HS-5 (cell line): ENCODE results near the gene NUDT17.
"Not testable (repeated sequence)": the region's sequence is repeated elsewhere in the genome, so short reads cannot be mapped to it uniquely, and the experiment has no call there.

Source experiments
- DNase-seq: peaks from one replicate; pipeline ENCODE4 v3.0.0-alpha.2; 2012; ENCODE audit warnings: low read depth

The NUDT17 gene

DNA sequence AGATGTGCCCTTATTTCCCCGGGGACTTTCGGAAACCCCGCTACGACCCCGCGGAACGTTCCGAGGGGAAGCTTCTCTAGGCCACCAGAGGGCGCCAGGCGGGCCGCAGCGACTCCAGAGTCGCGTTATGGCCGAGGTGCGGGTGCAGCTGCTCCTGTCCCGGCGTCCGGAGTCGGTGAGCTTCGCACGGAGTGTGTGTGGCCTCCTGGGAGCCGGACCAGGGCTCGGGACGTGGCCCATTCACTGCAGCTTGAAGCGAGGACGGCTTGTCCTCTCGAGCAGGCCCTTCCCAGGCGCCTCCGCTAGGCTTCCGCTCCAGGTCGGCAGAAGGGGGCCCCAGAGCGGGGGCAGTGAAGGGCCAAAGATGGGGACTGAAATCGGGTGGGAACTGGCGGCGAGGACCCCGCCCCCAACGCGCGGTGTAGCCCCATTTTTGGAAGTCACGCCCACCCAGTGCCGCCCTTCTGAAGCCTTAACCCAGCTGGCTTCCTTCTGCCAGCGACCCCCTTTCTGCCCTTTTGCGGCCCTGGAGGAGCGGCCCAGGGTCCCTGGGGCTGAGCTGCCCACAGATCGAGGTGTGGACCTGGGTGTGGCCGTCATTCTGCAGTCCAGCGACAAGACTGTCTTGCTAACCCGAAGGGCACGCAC, at the start of gene NUDT17:
Gene NUDT17 (plus strand): TSS at position 117 of the 648 bp plus-strand sequence. CDS start 11 bp downstream, at position 128.
- DNase-seq = peak; percentile 36

DNA sequence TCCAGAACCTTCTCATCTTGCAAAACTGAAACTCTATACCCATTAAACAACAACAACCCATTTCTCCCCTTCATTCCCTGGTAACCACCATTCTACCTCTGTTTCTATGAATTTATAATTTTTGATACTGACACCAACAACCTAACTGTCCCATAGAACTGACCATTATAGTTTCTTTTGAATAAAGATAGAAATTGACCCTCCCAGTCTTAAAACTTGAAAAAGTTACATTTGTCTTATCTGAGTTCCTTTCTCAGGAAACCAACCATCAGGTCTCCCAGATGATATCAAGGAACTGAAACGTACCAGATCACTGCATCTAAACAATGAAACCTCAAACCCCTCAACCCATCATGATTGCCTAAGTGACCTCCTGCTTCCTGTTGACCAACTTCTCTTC, 48.7 kb upstream of the NUDT17 start:
- no peak for DNase-seq

- no peak for DNase-seq
Observed at GRCh38 chr1:145799806-145800205, 45.6 kb upstream of the NUDT17 start.

DNA sequence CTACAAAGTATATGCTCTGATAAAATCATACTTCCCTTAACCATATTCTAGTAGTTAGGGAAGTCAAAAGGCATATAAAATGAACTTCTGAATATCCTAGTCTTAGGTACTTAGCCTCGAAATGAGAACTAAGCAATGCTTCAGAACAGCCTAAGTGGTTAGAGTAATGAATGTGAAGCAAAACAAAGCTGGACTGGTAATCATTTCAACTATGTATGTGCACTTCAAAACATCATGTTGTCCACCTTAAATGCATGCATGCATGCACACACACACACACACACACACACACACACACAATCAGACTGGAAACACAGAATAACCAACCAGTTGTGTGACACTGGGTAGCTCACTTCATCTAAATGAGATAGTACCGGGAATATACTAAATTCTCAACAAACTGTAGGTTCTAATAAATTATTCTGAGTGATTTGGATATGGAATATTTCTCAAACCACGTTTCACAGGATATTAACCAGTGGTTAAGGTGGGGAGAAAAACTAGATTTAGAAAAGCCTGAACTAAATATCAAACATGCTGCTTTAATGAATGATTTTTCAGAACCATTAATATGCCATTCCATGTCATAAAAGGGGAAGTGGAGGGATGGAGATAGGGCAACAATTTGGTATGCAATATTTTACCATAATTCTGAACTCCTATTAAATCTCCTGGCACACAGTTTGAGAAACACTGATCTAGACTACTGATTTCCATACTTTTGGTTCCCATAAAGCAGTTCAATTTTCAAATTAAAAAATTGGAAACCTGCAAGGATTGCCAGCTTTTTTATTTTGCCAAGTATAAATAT, 41.0 kb upstream of the NUDT17 start:
- no peak for DNase-seq

DNA sequence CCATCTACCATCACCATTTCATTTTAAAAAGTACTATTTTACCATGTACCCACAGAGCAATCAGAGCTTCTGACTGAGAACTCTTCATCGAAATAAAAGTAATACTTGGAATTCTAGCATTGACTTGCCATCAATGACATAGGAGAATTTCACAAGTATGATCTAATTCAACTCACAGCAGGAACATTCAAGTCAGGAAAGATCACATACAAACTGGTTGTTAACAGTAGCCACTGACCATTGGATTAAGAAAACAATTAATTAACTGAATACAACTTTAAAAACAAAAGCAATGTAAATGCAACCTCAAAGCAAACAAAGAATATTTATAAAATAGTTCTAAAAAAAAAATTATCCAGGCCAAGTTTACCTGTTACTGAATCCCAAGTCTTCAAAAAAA, 40.4 kb upstream of the NUDT17 start:
- DNase-seq = no peak

- DNase-seq = no peak
Observed at GRCh38 chr1:145806408-145806807, 39.0 kb upstream of the NUDT17 start.

DNA sequence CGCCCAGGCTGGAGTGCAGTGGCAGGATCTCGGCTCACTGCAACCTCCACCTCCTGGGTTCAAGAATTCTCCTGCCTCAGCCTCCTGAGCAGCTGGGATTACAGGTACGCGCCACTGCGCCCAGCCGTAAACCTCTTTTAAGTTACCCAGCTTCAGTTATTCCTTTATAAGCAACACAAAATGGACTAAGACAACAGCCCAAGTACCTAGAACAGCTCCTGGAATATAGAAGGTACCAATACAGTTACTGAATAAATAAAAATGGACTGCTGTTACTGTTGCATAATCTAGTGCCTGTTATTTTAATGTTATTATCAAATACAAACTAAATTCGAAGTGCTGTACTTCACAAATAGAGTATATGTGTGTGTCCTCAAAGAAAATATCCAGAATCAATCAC, 38.6 kb upstream of the NUDT17 start:
- no peak for DNase-seq

- DNase-seq = not testable (repeated sequence)
Observed at GRCh38 chr1:145812977-145813810, 32.2 kb upstream of the NUDT17 start.

GRCh38 chr1:145818095-145818494, 27.3 kb upstream of the NUDT17 start:
- DNase-seq = peak; percentile 40

GRCh38 chr1:145822779-145823331, 22.6 kb upstream of the NUDT17 start:
- DNase-seq = not testable (repeated sequence)

GRCh38 chr1:145823565-145824498, 21.6 kb upstream of the NUDT17 start, which contains the start of the genes POLR3C and RNF115:
Gene POLR3C (plus strand): TSS chr1:145824200. CDS start chr1:145825777, 1,577 bp downstream.
Gene RNF115 (minus strand): TSS chr1:145824095. CDS start chr1:145823873, 222 bp downstream.
- DNase-seq = peak; percentile 69

GRCh38 chr1:145824499-145824842, 21.0 kb upstream of the NUDT17 start:
- DNase-seq = no peak

DNA sequence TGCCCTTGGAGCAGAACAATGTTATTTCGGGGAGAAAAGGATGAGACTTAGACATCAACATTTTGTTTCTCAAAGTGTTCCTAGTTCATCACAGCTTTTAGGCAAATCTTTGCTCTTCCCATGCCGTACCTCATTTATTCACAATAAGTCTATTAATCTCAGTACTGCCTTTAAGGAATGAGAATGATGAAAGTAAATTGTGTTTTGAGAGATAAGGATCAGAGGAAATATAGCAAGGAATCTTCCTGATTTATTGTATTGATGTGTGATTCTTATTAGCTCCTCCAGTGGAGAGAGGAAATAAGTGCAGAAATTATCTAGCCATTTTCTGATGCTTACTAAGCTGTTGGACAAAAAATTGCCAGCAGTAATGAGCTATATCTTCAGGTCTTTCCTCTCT, 19.4 kb upstream of the NUDT17 start:
- DNase-seq = no peak

- no peak for DNase-seq
Observed at GRCh38 chr1:145827966-145828365, 17.5 kb upstream of the NUDT17 start.

- no peak for DNase-seq
Observed at GRCh38 chr1:145828367-145829026, 16.9 kb upstream of the NUDT17 start.

DNA sequence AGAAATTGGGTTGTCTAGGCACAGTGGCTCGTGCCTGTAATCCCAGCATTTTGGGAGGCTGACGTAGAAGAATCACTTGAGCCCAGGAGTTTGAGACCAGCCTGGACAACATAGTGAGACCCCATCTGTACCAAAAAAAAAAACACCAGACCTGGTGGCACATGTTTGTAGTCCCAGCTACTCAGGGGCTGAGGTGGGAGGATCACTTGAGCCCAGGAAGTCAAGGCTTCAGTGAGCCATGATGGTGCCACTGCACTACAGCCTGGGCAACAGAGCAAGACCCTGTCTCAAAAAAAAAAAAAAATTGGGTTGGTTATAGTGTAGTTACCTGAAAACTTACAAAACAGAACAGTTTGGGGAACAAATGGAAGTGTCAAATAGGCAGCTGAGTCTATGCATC, 14.6 kb upstream of the NUDT17 start:
- DNase-seq = not testable (repeated sequence)

DNA sequence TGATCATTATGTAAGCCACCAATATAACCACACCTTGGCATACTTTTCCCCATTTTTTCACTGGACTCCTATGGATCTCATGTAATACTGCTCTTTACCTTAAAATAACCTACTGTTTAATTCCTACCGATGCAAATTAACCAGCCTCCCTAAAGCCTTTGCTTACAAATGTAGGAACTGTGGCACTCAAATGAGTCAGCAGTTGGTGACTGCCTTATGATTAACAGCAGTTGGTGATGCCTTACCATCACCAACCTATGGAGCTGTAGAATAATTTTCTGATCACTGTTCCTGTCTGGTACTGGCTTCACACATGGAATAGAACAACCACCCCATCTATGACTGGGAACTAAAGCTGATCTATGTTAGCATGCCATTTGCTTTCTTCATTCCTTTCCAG, 7.8 kb upstream of the NUDT17 start:
- no peak for DNase-seq

DNA sequence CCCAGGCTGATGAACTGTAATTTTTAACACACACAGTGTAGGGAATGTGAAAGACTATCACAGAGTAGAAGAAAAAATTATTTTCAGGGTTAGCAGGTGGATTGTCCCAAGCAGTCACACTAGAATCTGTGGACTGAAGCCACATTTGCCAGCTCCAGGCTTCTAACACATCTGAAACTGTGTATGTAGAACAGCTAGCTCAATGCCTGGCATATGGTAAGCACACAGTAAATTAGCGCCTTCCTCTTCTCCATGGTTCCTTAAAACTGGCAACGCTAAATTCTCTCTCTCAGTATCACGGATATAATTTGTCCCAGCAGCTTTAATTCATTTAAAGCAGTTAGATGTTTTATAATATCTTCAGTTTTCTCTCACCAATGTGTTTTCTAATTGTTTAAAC, 2.4 kb upstream of the NUDT17 start:
- no peak for DNase-seq

GRCh38 chr1:145845144-145845513, 301 bp upstream of the NUDT17 start:
- peak; percentile 37 for DNase-seq

- no peak for DNase-seq
Observed at GRCh38 chr1:145846201-145846612, 777 bp downstream of the NUDT17 start.

DNA sequence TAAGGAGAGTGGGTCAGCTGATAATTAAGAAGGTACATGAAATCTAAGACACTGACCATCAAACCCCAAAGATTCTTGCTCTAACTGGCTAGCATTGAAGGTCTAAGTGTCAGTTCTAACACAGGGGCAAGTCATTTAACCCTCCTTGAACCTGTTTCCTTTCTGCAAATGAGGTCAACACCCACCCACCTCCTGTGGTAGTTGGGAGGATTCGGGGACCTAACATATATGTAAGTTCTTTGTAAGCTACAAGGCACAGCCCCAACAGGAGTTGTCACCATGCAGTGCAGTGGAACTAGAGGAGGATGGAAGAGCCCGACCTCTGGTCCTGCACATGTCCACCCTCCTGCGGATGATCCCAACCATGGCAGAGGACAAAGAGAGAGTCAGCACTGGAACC, 2.4 kb downstream of the NUDT17 start:
- no peak for DNase-seq
